ENCODE results near the gene KLC1.
A peak's percentile ranks its signal among the peaks of the same experiment; 100 is the strongest.

KLC1 gene

GRCh38 chr14:103683139-103683538 is 54.1 kb downstream of the KLC1 start:
- Histone ChIP-seq H2AFZ (ENCODE audit: low read length) (no peak overlapping the region), H3K4me1 (ENCODE audit: control insufficient read depth in 2 of 2, insufficient read depth in 1 of 2, low read depth in 1 of 2, low read length in 2 of 2) (no peaks in the 10 kb centered on the region), H2BK15ac (ENCODE audit: low read length) (no peak overlapping the region), H3K4me3 (ENCODE audit: low read length in 2 of 2) (no peak overlapping the region), H3K14ac (ENCODE audit: low read length) (no peak overlapping the region), H3K4me2 (ENCODE audit: insufficient read depth, low read length, poor library complexity, severe bottlenecking) (no peak overlapping the region), H3K23ac (ENCODE audit: low read depth, low read length, poor library complexity) (no peak overlapping the region), H3K27me3 (ENCODE audit: control insufficient read depth in 3 of 3, insufficient read depth in 3 of 3, low read depth in 1 of 3, low read length in 3 of 3) (no peaks in the 10 kb centered on the region), H3K4ac (ENCODE audit: low read length) (no peak overlapping the region), H2BK120ac (ENCODE audit: low read depth, low read length) (no peak overlapping the region), H2BK12ac (ENCODE audit: low read length) (no peak overlapping the region), H4K91ac (ENCODE audit: low read depth, low read length, poor library complexity) (no peak overlapping the region), H3K36me3 (replicated peaks in 1 of 2; ENCODE audit: control insufficient read depth in 2 of 2, insufficient read depth in 2 of 2, low read length in 2 of 2) (peaks cover 51 to 99% of the 10 kb centered on the region in 2 donors), H3K9ac (ENCODE audit: low read depth, low read length, poor library complexity) (no peak overlapping the region), H3K79me1 (ENCODE audit: low read depth, low read length) (peaks cover 4% of the 10 kb centered on the region), H2AK5ac (ENCODE audit: low read depth, low read length) (no peak overlapping the region), H3K27ac (replicated peaks; ENCODE audit: low read length) (no peak overlapping the region), H3K9me3 (replicated peaks in 1 of 2; ENCODE audit: control insufficient read depth in 2 of 2, insufficient read depth in 1 of 2, low read depth in 1 of 2, low read length in 2 of 2) (no peaks in the 10 kb centered on the region), H4K8ac (ENCODE audit: low read depth, low read length) (no peak overlapping the region), H2BK5ac (ENCODE audit: low read length) (no peak overlapping the region), H3K18ac (ENCODE audit: low read length) (no peak overlapping the region)
- WGBS, 2 donors (ENCODE audit: extremely low coverage in 2 of 2, insufficient read length in 2 of 2, insufficient replicate concordance in 1 of 2): no CpG with 5 or more reads among the region's 15 CpGs
- no peak for DNase-seq (ENCODE audit: low spot score)

- Histone ChIP-seq H3K79me1 (ENCODE audit: low read depth, low read length) (peaks cover 4% of the 10 kb centered on the region), H3K36me3 (replicated peaks in 1 of 2; ENCODE audit: control insufficient read depth in 2 of 2, insufficient read depth in 2 of 2, low read length in 2 of 2) (peaks cover 44 to 99% of the 10 kb centered on the region in 2 donors), H3K14ac (ENCODE audit: low read length) (no peak overlapping the region), H2BK12ac (ENCODE audit: low read length) (no peak overlapping the region), H2BK15ac (ENCODE audit: low read length) (no peak overlapping the region), H2AK5ac (ENCODE audit: low read depth, low read length) (no peak overlapping the region), H3K4me3 (ENCODE audit: low read length in 2 of 2) (no peak overlapping the region), H3K18ac (ENCODE audit: low read length) (no peak overlapping the region), H3K23ac (ENCODE audit: low read depth, low read length, poor library complexity) (peak overlapping the region; percentile 35), H3K9me3 (replicated peaks in 1 of 2; ENCODE audit: control insufficient read depth in 2 of 2, insufficient read depth in 1 of 2, low read depth in 1 of 2, low read length in 2 of 2) (no peaks in the 10 kb centered on the region), H3K27me3 (ENCODE audit: control insufficient read depth in 3 of 3, insufficient read depth in 3 of 3, low read depth in 1 of 3, low read length in 3 of 3) (no peaks in the 10 kb centered on the region), H4K91ac (ENCODE audit: low read depth, low read length, poor library complexity) (no peak overlapping the region), H3K4me1 (ENCODE audit: control insufficient read depth in 2 of 2, insufficient read depth in 1 of 2, low read depth in 1 of 2, low read length in 2 of 2) (no peaks in the 10 kb centered on the region), H2BK5ac (ENCODE audit: low read length) (no peak overlapping the region), H3K4ac (ENCODE audit: low read length) (no peak overlapping the region), H2AFZ (ENCODE audit: low read length) (no peak overlapping the region), H3K4me2 (ENCODE audit: insufficient read depth, low read length, poor library complexity, severe bottlenecking) (no peak overlapping the region), H2BK120ac (ENCODE audit: low read depth, low read length) (no peak overlapping the region), H3K27ac (replicated peaks; ENCODE audit: low read length) (no peak overlapping the region), H3K9ac (ENCODE audit: low read depth, low read length, poor library complexity) (no peak overlapping the region), H4K8ac (ENCODE audit: low read depth, low read length) (no peak overlapping the region)
- no CpG with 5 or more reads among the region's 6 CpGs for WGBS, 2 donors (ENCODE audit: extremely low coverage in 2 of 2, insufficient read length in 2 of 2, insufficient replicate concordance in 1 of 2)
- DNase-seq (ENCODE audit: low spot score): no peak
These were observed 55.5 kb downstream of the KLC1 start for GRCh38 chr14:103684471-103684870.

GRCh38 chr14:103684871-103685270 is 55.9 kb downstream of the KLC1 start:
- Histone ChIP-seq H2BK15ac (ENCODE audit: low read length) (no peak overlapping the region), H3K4ac (ENCODE audit: low read length) (no peak overlapping the region), H3K14ac (ENCODE audit: low read length) (no peak overlapping the region), H3K27ac (replicated peaks; ENCODE audit: low read length) (no peak overlapping the region), H2AFZ (ENCODE audit: low read length) (no peak overlapping the region), H3K9ac (ENCODE audit: low read depth, low read length, poor library complexity) (no peak overlapping the region), H2BK120ac (ENCODE audit: low read depth, low read length) (no peak overlapping the region), H3K36me3 (replicated peaks in 1 of 2; ENCODE audit: control insufficient read depth in 2 of 2, insufficient read depth in 2 of 2, low read length in 2 of 2) (peaks cover 41 to 98% of the 10 kb centered on the region in 2 donors), H3K4me2 (ENCODE audit: insufficient read depth, low read length, poor library complexity, severe bottlenecking) (no peak overlapping the region), H3K18ac (ENCODE audit: low read length) (no peak overlapping the region), H2BK5ac (ENCODE audit: low read length) (no peak overlapping the region), H3K27me3 (ENCODE audit: control insufficient read depth in 3 of 3, insufficient read depth in 3 of 3, low read depth in 1 of 3, low read length in 3 of 3) (no peaks in the 10 kb centered on the region), H2AK5ac (ENCODE audit: low read depth, low read length) (no peak overlapping the region), H2BK12ac (ENCODE audit: low read length) (no peak overlapping the region), H3K4me3 (ENCODE audit: low read length in 2 of 2) (no peak overlapping the region), H3K9me3 (replicated peaks in 1 of 2; ENCODE audit: control insufficient read depth in 2 of 2, insufficient read depth in 1 of 2, low read depth in 1 of 2, low read length in 2 of 2) (no peaks in the 10 kb centered on the region), H3K79me1 (ENCODE audit: low read depth, low read length) (peaks cover 4% of the 10 kb centered on the region), H3K4me1 (ENCODE audit: control insufficient read depth in 2 of 2, insufficient read depth in 1 of 2, low read depth in 1 of 2, low read length in 2 of 2) (no peaks in the 10 kb centered on the region), H3K23ac (ENCODE audit: low read depth, low read length, poor library complexity) (no peak overlapping the region), H4K91ac (ENCODE audit: low read depth, low read length, poor library complexity) (no peak overlapping the region), H4K8ac (ENCODE audit: low read depth, low read length) (no peak overlapping the region)
- WGBS, 2 donors (ENCODE audit: extremely low coverage in 2 of 2, insufficient read length in 2 of 2, insufficient replicate concordance in 1 of 2): no CpG with 5 or more reads among the region's 15 CpGs
- no peak for DNase-seq (ENCODE audit: low spot score)

GRCh38 chr14:103685276-103686211 is 56.5 kb downstream of the KLC1 start:
- H3K4ac ChIP-seq (ENCODE audit: low read length): no peak overlapping the region
- no peak overlapping the region for H3K27ac ChIP-seq (replicated peaks; ENCODE audit: low read length)
- no peak overlapping the region for H2AFZ ChIP-seq (ENCODE audit: low read length)
- H3K79me1 ChIP-seq (ENCODE audit: low read depth, low read length): peaks cover 3% of the 10 kb centered on the region
- no peaks in the 10 kb centered on the region for H3K4me1 ChIP-seq (ENCODE audit: control insufficient read depth in 2 of 2, insufficient read depth in 1 of 2, low read depth in 1 of 2, low read length in 2 of 2)
- no peak overlapping the region for H3K4me3 ChIP-seq (ENCODE audit: low read length in 2 of 2)
- no peak overlapping the region for H2BK12ac ChIP-seq (ENCODE audit: low read length)
- H3K14ac ChIP-seq (ENCODE audit: low read length): no peak overlapping the region
- H2AK5ac ChIP-seq (ENCODE audit: low read depth, low read length): no peak overlapping the region
- H3K9ac ChIP-seq (ENCODE audit: low read depth, low read length, poor library complexity): peak overlapping the region; percentile 30
- no peak overlapping the region for H3K23ac ChIP-seq (ENCODE audit: low read depth, low read length, poor library complexity)
- WGBS, 2 donors (ENCODE audit: extremely low coverage in 2 of 2, insufficient read length in 2 of 2, insufficient replicate concordance in 1 of 2): no CpG with 5 or more reads among the region's 23 CpGs
- no peak for DNase-seq (ENCODE audit: low spot score)
- H3K18ac ChIP-seq (ENCODE audit: low read length): no peak overlapping the region
- no peak overlapping the region for H2BK120ac ChIP-seq (ENCODE audit: low read depth, low read length)
- no peak overlapping the region for H3K4me2 ChIP-seq (ENCODE audit: insufficient read depth, low read length, poor library complexity, severe bottlenecking)
- no peaks in the 10 kb centered on the region for H3K27me3 ChIP-seq (ENCODE audit: control insufficient read depth in 3 of 3, insufficient read depth in 3 of 3, low read depth in 1 of 3, low read length in 3 of 3)
- H4K91ac ChIP-seq (ENCODE audit: low read depth, low read length, poor library complexity): no peak overlapping the region
- no peak overlapping the region for H2BK15ac ChIP-seq (ENCODE audit: low read length)
- H2BK5ac ChIP-seq (ENCODE audit: low read length): no peak overlapping the region
- no peak overlapping the region for H4K8ac ChIP-seq (ENCODE audit: low read depth, low read length)
- no peaks in the 10 kb centered on the region for H3K9me3 ChIP-seq (replicated peaks in 1 of 2; ENCODE audit: control insufficient read depth in 2 of 2, insufficient read depth in 1 of 2, low read depth in 1 of 2, low read length in 2 of 2)
- H3K36me3 ChIP-seq (replicated peaks in 1 of 2; ENCODE audit: control insufficient read depth in 2 of 2, insufficient read depth in 2 of 2, low read length in 2 of 2): peaks cover 40 to 98% of the 10 kb centered on the region in 2 donors

Data from neuronal stem cell (in vitro differentiated cells).